Ovary (tissue), 9 donors: ENCODE measurements around the gene FOXP1. TPM values are rescaled to one million over a fixed set of nuclear protein-coding genes. Genes with fewer than 3 reads are reported as not detected.
A peak's percentile ranks its signal among the peaks of the same experiment; 100 is the strongest.

Experiments
- DNase-seq, 5 donors: peaks; one replicate each; pipeline ENCODE4 v3.0.0-alpha.2; 2019 to 2020
- H3K27ac ChIP-seq, 2 donors: fragments of 200-600 bp; one replicate each; pipeline versions ENCODE4 v1.5.1 to v1.8.0; 2019 to 2022
- H3K27me3 ChIP-seq: fragments of 200-600 bp; one replicate; pipeline ENCODE4 v1.8.0; 2022
- H3K36me3 ChIP-seq: fragments of 200-600 bp; sonication (generic); one replicate; pipeline ENCODE4 v1.5.1; 2019
- H3K4me1 ChIP-seq: one replicate; pipeline ENCODE4 v1.8.1; 2013; ENCODE audit warnings: mild to moderate bottlenecking, moderate library complexity; ENCODE audit not compliant: insufficient read depth
- H3K4me3 ChIP-seq: fragments of 200-600 bp; sonication (generic); one replicate; pipeline ENCODE4 v1.5.1; 2017
- H3K9me3 ChIP-seq, 2 donors: fragments of 200-600 bp in 1 of 2; sonication (generic) in 1 of 2; one replicate each; pipeline versions ENCODE4 v1.5.1 to v1.8.1; 2013 to 2019; ENCODE audit warnings: mild to moderate bottlenecking in 1 of 2, moderate library complexity in 1 of 2
- EP300 ChIP-seq: sonication (generic); formaldehyde crosslinking; IDR thresholded peaks from one replicate; pipeline ENCODE4 v1.6.1; 2017; ENCODE audit warnings: antibody characterized with exemption
- POLR2A ChIP-seq: fragments of 450-650 bp; IDR thresholded peaks from one replicate; pipeline ENCODE4 v1.6.1; 2017; ENCODE audit warnings: antibody characterized with exemption, mild to moderate bottlenecking, moderate library complexity
- WGBS, 3 donors: extraction: QIAGEN DNeasy Blood & Tissue Kit in 1 of 3; methylation state at CpG; one replicate each; pipeline versions ENCODE4 v1.1.5 to v1.1.7; 2013 to 2017; 5-methylcytosine and 5-hydroxymethylcytosine counted together
- intact Hi-C, 4 donors: fragments of 100-400 bp; cut with DNase I; formaldehyde crosslinking; loops; one replicate each; pipeline versions ENCODE4 v1.11.0 to v1.15.1; 2022 to 2023
- polyA plus RNA-seq, 2 donors: library from polyadenylated mRNA; stranded (reverse); fragments of 200-250 nt in 1 of 2; fragments of 350-450 nt in 1 of 2; fragmentation: Illumina TruSeq in 1 of 2; extraction: RNeasy Lipid Tissue Mini Kit (QIAGEN cat#74804) in 1 of 2; gene quantifications; one replicate each; pipeline ENCODE4 v1.2.3, GENCODE V29; 2013 to 2014
- total RNA-seq, 7 donors: library from RNA; depleted of rRNA in 2 of 7; stranded (reverse); fragments of >200 nt in 2 of 7; fragmentation: NEBNext Ultra II Directional in 3 of 7; extraction: Animal tissue kit (Norgen Biotek cat#: 25700) in 3 of 7; gene quantifications; one replicate each; pipeline versions ENCODE4 v1.1.0 to v1.2.4, GENCODE V29; 2016 to 2023
- TF ChIP-seq, protein P1 (sequence below), 3 donors: fragments of 450-650 bp in 2 of 3; fragments of 200-600 bp in 1 of 3; IDR thresholded peaks; one replicate each; pipeline versions ENCODE4 v1.5.1 to v1.8.0; 2016 to 2022; ENCODE audit warnings: antibody characterized with exemption in 3 of 3, mild to moderate bottlenecking in 1 of 3
- donor health status: DM: no; HTN: no; CAD: no; lungs with moderate emphysema.
- donor health status: DM: no; HTN: no; CAD: no.
- donor health status: Bipolar disorder and iron deficiency.
- donor health status: DM: yes; HTN: yes; CAD: no.
- donor health status: DM: no; HTN: no; CAD: no.
- donor health status: DM: yes; HTN: yes; CAD: no.

Gene FOXP1
- total and polyA plus RNA-seq, 9 donors = 31.7 to 126 (median 114) TPM

DNA sequence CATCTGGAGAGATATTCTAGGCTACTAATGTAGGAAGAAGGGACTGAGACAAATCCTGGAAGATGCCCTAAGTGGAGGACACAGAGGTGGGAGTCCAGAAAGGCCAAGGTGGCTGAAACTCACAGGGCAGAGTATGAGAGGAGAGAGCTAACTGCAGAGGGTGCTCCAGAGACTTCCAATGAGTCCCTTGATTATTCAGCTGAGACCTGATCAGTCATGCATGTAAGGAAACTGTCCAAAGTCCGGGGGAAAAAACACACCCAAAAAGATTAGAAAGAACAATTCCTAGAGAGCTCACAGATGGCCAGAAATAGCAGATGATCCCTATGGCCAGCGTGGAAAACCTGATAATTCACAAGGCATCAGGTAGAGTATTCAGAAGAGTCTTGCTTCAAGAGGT is 18.7 kb upstream of the FOXP1 start:
- intact Hi-C loops = no loop called here
- DNase-seq = no peak
- WGBS, 3 donors = 78 to 90% (median 82%) methylated on average over 2 of the region's 2 CpGs
- Histone ChIP-seq H3K27me3 (no peaks in the 10 kb centered on the region), H3K36me3 (no peaks in the 10 kb centered on the region), H3K4me1 (peaks cover 9% of the 10 kb centered on the region), H3K4me3 (no peak overlapping the region), H3K9me3 (no peaks in the 10 kb centered on the region), H3K27ac (no peak overlapping the region)
- no peak for TF ChIP-seq POLR2A
- TF ChIP-seq, protein P1, sequence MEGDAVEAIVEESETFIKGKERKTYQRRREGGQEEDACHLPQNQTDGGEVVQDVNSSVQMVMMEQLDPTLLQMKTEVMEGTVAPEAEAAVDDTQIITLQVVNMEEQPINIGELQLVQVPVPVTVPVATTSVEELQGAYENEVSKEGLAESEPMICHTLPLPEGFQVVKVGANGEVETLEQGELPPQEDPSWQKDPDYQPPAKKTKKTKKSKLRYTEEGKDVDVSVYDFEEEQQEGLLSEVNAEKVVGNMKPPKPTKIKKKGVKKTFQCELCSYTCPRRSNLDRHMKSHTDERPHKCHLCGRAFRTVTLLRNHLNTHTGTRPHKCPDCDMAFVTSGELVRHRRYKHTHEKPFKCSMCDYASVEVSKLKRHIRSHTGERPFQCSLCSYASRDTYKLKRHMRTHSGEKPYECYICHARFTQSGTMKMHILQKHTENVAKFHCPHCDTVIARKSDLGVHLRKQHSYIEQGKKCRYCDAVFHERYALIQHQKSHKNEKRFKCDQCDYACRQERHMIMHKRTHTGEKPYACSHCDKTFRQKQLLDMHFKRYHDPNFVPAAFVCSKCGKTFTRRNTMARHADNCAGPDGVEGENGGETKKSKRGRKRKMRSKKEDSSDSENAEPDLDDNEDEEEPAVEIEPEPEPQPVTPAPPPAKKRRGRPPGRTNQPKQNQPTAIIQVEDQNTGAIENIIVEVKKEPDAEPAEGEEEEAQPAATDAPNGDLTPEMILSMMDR (IDR thresholded peaks at IDR 0.05) = no peak
- TF ChIP-seq EP300 = no peak

DNA sequence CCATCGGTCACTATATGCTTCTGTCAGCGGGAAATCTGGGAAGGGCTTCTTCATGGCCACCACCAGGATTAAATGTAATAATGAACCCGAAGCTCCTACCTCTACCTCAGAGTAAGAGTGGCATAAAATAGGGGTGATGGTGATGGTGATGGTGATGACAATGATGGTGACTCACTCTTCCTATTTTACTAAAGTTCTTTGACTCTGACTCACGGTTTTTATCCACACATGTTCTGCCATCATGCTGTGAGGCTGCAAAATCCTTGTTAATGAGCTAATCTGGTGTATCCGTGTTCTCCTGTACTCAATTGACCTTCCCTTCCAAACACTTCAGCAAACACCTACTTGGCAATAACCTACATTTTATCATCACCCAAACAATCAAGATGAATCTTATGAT is 18.3 kb upstream of the FOXP1 start:
- 91 to 93% (median 91%) methylated on average over 5 of the region's 5 CpGs for WGBS, 3 donors
- Histone ChIP-seq H3K9me3 (no peaks in the 10 kb centered on the region), H3K27me3 (no peaks in the 10 kb centered on the region), H3K4me1 (peaks cover 9% of the 10 kb centered on the region), H3K36me3 (no peaks in the 10 kb centered on the region), H3K27ac (no peak overlapping the region), H3K4me3 (no peak overlapping the region)
- no peak for DNase-seq
- intact Hi-C loops = no loop called here
- TF ChIP-seq, protein P1 (IDR thresholded peaks at IDR 0.05) = no peak
- TF ChIP-seq POLR2A (no peak), EP300 (no peak)

DNA sequence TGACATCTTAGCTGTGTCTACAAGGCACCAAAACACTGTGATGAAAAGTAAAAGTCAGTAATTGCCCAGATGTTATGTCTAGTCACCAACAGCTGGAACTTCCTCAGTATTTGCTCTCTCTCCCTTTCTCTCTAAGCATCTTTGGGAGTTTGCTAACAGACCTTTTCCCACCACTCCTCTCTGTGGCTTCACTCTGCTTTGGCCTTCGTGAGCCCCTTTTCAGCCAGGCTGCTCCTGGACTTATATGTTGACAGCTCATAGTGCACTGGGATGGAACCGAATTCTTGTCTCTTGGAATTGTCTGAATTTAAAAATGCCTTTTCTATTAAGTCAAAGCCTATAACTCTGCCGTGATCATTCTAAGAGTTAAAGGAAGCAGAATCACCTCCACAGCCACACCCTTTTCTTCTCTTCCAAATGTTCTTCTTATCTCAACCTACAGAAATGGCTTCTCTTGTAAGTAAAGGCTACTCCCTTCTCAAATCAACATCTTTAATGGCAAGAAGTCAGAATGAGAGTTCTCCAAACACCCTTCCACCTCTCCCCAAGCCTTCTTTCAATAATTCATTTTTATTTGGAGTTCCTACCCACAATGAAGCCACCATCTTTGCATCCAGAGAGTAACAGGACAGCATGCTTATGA is 17.2 kb upstream of the FOXP1 start:
- Histone ChIP-seq H3K36me3 (no peaks in the 10 kb centered on the region), H3K4me3 (no peak overlapping the region), H3K27ac (no peak overlapping the region), H3K9me3 (no peaks in the 10 kb centered on the region), H3K27me3 (no peaks in the 10 kb centered on the region), H3K4me1 (peaks cover 9% of the 10 kb centered on the region)
- TF ChIP-seq EP300 = no peak
- no peak for TF ChIP-seq POLR2A
- TF ChIP-seq, protein P1 (IDR thresholded peaks at IDR 0.05) = no peak
- intact Hi-C loops = no loop called here
- 13 to 16% (median 16%) methylated on average over 3 of the region's 3 CpGs for WGBS, 3 donors
- DNase-seq = peak in 1 of 5 donors; percentile 20

DNA sequence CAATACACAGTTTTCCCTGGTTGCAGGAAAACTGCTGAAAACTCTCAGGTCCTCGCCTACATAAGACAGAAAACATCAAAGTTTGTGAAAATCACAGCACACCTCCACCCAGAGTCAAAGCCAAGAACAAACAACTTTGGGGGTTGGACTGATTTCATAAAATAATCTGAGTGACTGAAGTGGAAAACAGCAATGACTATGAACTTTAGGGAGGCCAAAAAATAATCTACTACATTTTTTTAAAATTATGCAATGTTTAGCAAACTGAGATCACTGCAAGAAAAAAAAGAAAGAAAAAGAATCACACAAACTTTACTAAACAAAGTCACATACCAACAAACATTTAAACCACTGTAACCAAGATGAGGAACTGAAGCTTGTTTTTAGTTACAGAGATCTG is 15.9 kb upstream of the FOXP1 start:
- no peak for DNase-seq
- WGBS, 3 donors = 24 to 42% (median 31%) methylated on average over 1 of the region's 1 CpG
- intact Hi-C loops = no loop called here
- H3K36me3 ChIP-seq = no peaks in the 10 kb centered on the region
- no peaks in the 10 kb centered on the region for H3K9me3 ChIP-seq
- no peak overlapping the region for H3K4me3 ChIP-seq
- no peaks in the 10 kb centered on the region for H3K27me3 ChIP-seq
- H3K27ac ChIP-seq = no peak overlapping the region
- H3K4me1 ChIP-seq = peaks cover 7% of the 10 kb centered on the region
- TF ChIP-seq EP300 (no peak), POLR2A (no peak)
- TF ChIP-seq, protein P1 (IDR thresholded peaks at IDR 0.05) = no peak
